ENCODE measurements around the gene ARID2.

DNA sequence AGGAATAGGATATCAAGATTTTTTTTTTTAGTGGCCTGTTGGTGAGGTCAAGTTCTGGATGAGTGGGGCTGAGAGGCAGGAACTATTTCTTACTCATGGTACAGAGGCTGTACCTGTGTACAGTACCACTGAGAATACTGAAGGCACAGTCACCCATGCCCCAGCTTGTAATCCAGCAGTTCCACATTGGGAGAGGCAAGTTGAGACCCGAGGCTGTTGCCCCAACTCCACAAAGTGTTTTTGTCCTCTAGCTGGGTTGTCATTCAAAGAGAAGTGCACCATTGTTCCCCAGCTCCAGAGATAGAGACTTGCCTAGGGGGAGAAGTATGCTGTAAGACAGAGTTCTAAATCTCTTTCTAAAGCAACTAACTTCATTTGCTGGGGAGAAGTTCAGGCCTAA, 38.7 kb downstream of the ARID2 start:
- TF ChIP-seq, protein P1, sequence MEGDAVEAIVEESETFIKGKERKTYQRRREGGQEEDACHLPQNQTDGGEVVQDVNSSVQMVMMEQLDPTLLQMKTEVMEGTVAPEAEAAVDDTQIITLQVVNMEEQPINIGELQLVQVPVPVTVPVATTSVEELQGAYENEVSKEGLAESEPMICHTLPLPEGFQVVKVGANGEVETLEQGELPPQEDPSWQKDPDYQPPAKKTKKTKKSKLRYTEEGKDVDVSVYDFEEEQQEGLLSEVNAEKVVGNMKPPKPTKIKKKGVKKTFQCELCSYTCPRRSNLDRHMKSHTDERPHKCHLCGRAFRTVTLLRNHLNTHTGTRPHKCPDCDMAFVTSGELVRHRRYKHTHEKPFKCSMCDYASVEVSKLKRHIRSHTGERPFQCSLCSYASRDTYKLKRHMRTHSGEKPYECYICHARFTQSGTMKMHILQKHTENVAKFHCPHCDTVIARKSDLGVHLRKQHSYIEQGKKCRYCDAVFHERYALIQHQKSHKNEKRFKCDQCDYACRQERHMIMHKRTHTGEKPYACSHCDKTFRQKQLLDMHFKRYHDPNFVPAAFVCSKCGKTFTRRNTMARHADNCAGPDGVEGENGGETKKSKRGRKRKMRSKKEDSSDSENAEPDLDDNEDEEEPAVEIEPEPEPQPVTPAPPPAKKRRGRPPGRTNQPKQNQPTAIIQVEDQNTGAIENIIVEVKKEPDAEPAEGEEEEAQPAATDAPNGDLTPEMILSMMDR (conservative IDR thresholded peaks at IDR 0.05; ENCODE audit: low read depth, low read length) = no peak
- TF ChIP-seq EZH2 (IDR thresholded peaks at IDR 0.05; ENCODE audit: borderline replicate concordance, low read depth, low read length, poor library complexity, severe bottlenecking) = no peak
